Breast epithelium (tissue), 4 donors: Measurements from ENCODE around the gene PACSIN3. TPM values are rescaled to one million over a fixed set of nuclear protein-coding genes. Genes with fewer than 3 reads are reported as not detected.
A peak's percentile ranks its signal among the peaks of the same experiment; 100 is the strongest.

Source experiments
- DNase-seq, 2 donors: peaks; one replicate each; pipeline ENCODE4 v3.0.0-alpha.2; 2019; ENCODE audit warnings: low spot score in 2 of 2
- H3K27ac ChIP-seq, 2 donors: fragments of 200-600 bp; sonication (generic) in 1 of 2; one replicate each; pipeline ENCODE4 v1.5.1; 2016 to 2019; ENCODE audit warnings: mild to moderate bottlenecking in 1 of 2
- H3K27me3 ChIP-seq, 2 donors: fragments of 200-600 bp; sonication (generic) in 1 of 2; one replicate each; pipeline versions ENCODE4 v1.5.1 to v1.6.0; 2017 to 2019; ENCODE audit warnings: control low read depth in 1 of 2, mild to moderate bottlenecking in 1 of 2
- H3K36me3 ChIP-seq: fragments of 200-600 bp; one replicate; pipeline ENCODE4 v1.5.1; 2019
- H3K4me1 ChIP-seq, 2 donors: fragments of 200-600 bp; sonication (generic); one replicate each; pipeline ENCODE4 v1.5.1; 2016 to 2019; ENCODE audit warnings: control low read depth in 1 of 2
- H3K4me3 ChIP-seq, 3 donors: fragments of 200-600 bp; sonication (generic); 1 replicate in 2 of 3; 2 replicates in 1 of 3; pipeline ENCODE4 v1.5.1; 2016 to 2019; ENCODE audit warnings: mild to moderate bottlenecking in 3 of 3, moderate library complexity in 2 of 3
- H3K9me3 ChIP-seq, 2 donors: fragments of 200-600 bp; sonication (generic) in 1 of 2; one replicate each; pipeline ENCODE4 v1.5.1; 2016 to 2019; ENCODE audit warnings: control low read depth in 1 of 2
- POLR2A ChIP-seq: fragments of 450-650 bp; IDR thresholded peaks from one replicate; pipeline ENCODE4 v1.6.1; 2016; ENCODE audit warnings: antibody characterized with exemption, mild to moderate bottlenecking, moderate library complexity
- POLR2AphosphoS5 ChIP-seq, 3 donors: sonication (generic); formaldehyde crosslinking; IDR thresholded peaks; one replicate each; pipeline ENCODE4 v1.6.1; 2017; ENCODE audit warnings: antibody characterized with exemption in 3 of 3
- intact Hi-C: fragments of 100-400 bp; cut with DNase I; formaldehyde crosslinking; loops from one replicate; pipeline ENCODE4 v1.15.1; 2023; ENCODE audit warnings: low total_unique reads
- total RNA-seq, 3 donors: library from RNA; depleted of rRNA; stranded (reverse); fragments of >200 nt; gene quantifications; one replicate each; pipeline ENCODE4 v1.1.0, GENCODE V29; 2016
- TF ChIP-seq, protein P1 (sequence below), 3 donors: fragments of 450-650 bp; IDR thresholded peaks; one replicate each; pipeline ENCODE4 v1.5.1; 2016 to 2017; ENCODE audit warnings: antibody characterized with exemption in 3 of 3, mild to moderate bottlenecking in 3 of 3, moderate library complexity in 3 of 3

The PACSIN3 gene
- total RNA-seq, 3 donors from 2014 or later: 9.9 to 47.3 (median 33.1) TPM

DNA sequence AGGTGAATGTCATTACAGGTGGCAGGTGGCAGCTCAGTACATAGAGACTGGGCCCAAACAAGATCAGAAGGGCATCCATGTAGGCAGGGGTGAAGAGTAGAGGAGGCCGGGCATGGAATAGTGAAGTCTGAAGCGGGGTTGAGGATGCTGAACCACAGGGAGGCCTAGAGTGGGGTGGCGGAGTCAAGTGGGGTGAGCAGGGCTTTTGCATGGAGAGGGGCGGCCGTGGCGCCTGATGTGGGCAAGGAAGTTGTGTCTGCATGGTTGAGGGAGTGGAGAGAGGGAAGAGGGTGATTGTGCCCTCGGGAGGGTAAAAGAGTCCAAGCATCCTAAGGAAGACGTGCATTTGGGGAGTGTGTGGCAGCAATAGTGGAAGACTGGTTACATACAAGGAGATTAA lies 42.9 kb upstream of the PACSIN3 start:
- intact Hi-C loops: no loop called here
- H3K36me3 ChIP-seq: no peaks in the 10 kb centered on the region
- TF ChIP-seq POLR2A: no peak
- TF ChIP-seq, protein P1, sequence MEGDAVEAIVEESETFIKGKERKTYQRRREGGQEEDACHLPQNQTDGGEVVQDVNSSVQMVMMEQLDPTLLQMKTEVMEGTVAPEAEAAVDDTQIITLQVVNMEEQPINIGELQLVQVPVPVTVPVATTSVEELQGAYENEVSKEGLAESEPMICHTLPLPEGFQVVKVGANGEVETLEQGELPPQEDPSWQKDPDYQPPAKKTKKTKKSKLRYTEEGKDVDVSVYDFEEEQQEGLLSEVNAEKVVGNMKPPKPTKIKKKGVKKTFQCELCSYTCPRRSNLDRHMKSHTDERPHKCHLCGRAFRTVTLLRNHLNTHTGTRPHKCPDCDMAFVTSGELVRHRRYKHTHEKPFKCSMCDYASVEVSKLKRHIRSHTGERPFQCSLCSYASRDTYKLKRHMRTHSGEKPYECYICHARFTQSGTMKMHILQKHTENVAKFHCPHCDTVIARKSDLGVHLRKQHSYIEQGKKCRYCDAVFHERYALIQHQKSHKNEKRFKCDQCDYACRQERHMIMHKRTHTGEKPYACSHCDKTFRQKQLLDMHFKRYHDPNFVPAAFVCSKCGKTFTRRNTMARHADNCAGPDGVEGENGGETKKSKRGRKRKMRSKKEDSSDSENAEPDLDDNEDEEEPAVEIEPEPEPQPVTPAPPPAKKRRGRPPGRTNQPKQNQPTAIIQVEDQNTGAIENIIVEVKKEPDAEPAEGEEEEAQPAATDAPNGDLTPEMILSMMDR (IDR thresholded peaks at IDR 0.05): no peak
- TF ChIP-seq POLR2AphosphoS5 (IDR thresholded peaks at IDR 0.05): no peak

DNA sequence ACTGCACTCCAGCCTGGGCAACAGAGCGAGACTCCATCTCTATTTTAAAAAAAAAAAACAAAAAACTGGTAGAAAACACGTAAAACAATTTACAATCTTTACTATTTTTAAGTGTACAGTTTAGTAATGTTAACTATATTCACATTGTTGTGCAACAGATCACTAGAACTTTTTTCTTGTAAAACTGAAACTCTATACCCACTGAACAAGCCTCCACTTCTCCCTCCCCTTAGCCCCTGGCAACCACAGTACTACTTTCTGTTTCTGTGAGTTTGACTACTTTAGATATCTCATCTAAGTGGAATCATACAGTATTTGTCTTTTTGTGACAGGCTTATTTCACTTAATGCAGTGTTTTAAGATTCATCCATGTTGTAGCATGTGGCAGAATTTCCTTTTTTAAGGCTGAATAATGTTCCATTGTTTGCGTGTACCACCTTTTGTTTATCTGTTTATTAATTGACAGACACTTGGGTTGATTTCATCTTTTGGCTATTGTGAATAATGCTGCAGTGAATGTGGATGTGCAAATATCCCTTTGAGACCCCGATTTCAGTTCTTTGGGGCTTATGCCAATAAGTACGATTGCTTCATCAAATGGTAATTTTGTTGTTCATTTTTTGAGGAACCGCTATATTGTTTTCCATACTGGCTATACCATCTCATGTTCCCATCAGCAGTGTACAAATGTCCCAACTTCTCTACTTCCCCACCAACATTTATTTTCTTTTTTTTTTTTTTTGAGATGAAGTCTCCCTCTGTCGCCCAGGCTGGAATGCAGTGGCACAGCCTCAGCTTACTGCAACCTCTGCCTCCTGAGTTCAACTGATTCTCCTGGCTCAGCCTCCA lies 39.5 kb upstream of the PACSIN3 start:
- no peak for DNase-seq
- H3K36me3 ChIP-seq: peaks cover 4% of the 10 kb centered on the region
- H3K27ac ChIP-seq: no peak overlapping the region
- intact Hi-C loops: no loop called here
- TF ChIP-seq, protein P1 (IDR thresholded peaks at IDR 0.05): no peak
- no peak overlapping the region for H3K4me3 ChIP-seq
- no peaks in the 10 kb centered on the region for H3K4me1 ChIP-seq
- no peaks in the 10 kb centered on the region for H3K9me3 ChIP-seq
- H3K27me3 ChIP-seq: no peaks in the 10 kb centered on the region

More for the DNA sequence above, 42.9 kb upstream of the PACSIN3 start:
- H3K4me1 ChIP-seq: no peaks in the 10 kb centered on the region
- no peaks in the 10 kb centered on the region for H3K9me3 ChIP-seq
- H3K27me3 ChIP-seq: no peaks in the 10 kb centered on the region
- DNase-seq: no peak
- H3K27ac ChIP-seq: no peak overlapping the region
- H3K4me3 ChIP-seq: no peak overlapping the region

DNA sequence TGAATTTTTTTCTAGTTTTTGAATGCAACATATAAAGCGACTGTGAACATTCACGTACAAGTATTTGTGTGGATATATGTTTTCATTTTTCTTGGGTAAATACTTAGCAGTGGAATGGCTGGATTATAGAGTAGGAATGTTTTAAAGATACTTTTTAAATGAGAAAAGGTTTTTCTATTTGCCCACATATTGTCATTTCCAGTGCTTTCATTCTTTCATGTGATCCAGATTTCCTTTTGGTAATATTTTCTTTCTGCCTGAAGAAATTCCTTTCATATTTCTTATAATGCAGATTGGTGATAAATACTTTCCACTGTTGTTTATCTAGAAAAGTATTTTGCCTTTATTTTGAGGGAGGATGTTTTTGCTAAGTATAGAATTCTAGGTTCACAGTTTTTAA lies 36.5 kb upstream of the PACSIN3 start:
- Histone ChIP-seq H3K36me3 (peaks cover 4% of the 10 kb centered on the region), H3K9me3 (no peaks in the 10 kb centered on the region), H3K4me3 (no peak overlapping the region), H3K27ac (no peak overlapping the region), H3K4me1 (no peaks in the 10 kb centered on the region), H3K27me3 (no peaks in the 10 kb centered on the region)
- TF ChIP-seq, protein P1 (IDR thresholded peaks at IDR 0.05): no peak
- no peak for TF ChIP-seq POLR2A
- DNase-seq: no peak
- intact Hi-C loops: no loop called here

DNA sequence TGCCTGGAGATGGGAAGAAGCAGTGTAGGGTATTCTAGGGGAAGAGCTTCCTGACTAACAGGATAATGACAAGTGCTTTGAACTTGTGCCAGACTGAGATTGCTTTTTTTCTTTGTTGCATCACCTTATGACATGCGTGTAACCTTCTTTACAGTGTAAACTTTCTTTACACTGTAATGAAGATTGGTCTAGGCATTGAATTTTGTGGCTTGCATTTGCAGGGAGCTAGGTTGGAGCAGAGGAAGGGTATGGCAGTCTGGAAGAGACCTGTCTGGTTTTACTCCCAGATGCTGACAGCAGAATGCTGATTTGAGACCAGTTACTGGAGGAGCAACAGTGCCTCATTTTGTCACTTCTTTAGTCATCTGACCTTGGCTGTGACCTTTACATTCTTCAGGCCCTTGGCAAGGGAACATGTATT lies 34.2 kb upstream of the PACSIN3 start:
- Histone ChIP-seq H3K27ac (no peak overlapping the region), H3K36me3 (peaks cover 4% of the 10 kb centered on the region), H3K9me3 (no peaks in the 10 kb centered on the region), H3K27me3 (no peaks in the 10 kb centered on the region), H3K4me1 (peaks cover 0 to 10% of the 10 kb centered on the region in 2 donors), H3K4me3 (no peak overlapping the region)
- intact Hi-C loops: no loop called here
- DNase-seq: no peak
- TF ChIP-seq, protein P1 (IDR thresholded peaks at IDR 0.05): no peak
- TF ChIP-seq POLR2AphosphoS5 (IDR thresholded peaks at IDR 0.05): no peak
- TF ChIP-seq POLR2A: no peak

DNA sequence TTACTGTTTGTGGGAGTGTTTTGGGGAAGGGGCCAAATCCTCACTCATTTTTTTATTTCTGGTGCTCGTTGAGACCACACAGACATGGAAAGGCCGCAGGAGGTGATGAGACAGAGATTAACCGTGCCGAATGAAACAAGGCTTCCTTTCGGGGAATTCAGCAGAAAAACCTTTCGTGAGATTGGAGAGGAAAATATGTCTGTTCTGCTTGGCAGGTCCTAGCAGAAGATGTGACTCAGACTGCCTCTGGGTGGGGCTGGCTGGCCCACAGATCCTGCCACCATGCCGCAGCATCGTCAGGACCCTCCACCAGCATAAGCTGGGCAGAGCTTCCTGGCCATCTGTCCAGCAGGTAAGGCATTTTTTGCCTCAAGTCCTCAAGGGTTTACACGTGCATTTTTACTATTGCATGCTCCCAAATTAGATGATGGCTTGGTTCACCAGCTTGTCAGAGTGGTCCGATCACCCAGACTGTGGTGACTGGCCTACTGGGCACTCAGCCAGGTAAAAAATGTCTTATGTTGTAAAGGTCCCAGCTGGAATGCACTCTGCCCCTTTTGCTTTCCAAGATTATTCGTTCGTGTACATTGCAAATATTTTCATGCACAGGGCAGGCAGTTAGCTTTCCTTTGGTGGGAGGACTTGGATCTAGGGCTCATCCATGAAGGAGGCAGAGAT lies 30.0 kb upstream of the PACSIN3 start:
- no peak for DNase-seq
- intact Hi-C loops: loop anchor here (2.0 kb wide), 1 partner anchor 29 kb away; the partner anchor contains the start of gene PACSIN3

More for the DNA sequence above, 30.0 kb upstream of the PACSIN3 start:
- Histone ChIP-seq H3K27me3 (no peaks in the 10 kb centered on the region), H3K36me3 (no peaks in the 10 kb centered on the region), H3K27ac (peak overlapping the region; percentile 93), H3K4me1 (peaks cover 0 to 10% of the 10 kb centered on the region in 2 donors), H3K4me3 (peak overlapping the region; percentile 53 to 76 (median 70)), H3K9me3 (no peaks in the 10 kb centered on the region)
- TF ChIP-seq POLR2A (no peak), POLR2AphosphoS5 (IDR thresholded peaks at IDR 0.05) (peak in 1 of 3 donors; percentile 38)
